ENCODE data around the gene AP2B1. TPM values are rescaled to one million over a fixed set of nuclear protein-coding genes. Genes with fewer than 3 reads are reported as not detected.

AP2B1 gene
- total and polyA plus RNA-seq, 7 donors = 43.2 to 86.4 (median 53.1) TPM

GRCh38 chr17:35614810-35615209, 27.7 kb downstream of the AP2B1 start:
- DNase-seq = no peak
- no peaks in the 10 kb centered on the region for H3K9me3 ChIP-seq
- peaks cover 0 to 9% (median 0%) of the 10 kb centered on the region in 4 donors for H3K4me1 ChIP-seq
- no peak overlapping the region for H3K27ac ChIP-seq
- TF ChIP-seq POLR2AphosphoS5 (IDR thresholded peaks at IDR 0.05) (no peak), POLR2A (IDR thresholded peaks at IDR 0.05) (no peak), EP300 (IDR thresholded peaks at IDR 0.05) (no peak), CTCF (IDR thresholded peaks at IDR 0.05) (no peak)
- intact Hi-C loops (cut with DNase I) = loop anchor here (5.0 kb wide), 1 partner anchor 132 kb away; no protein-coding TSS in a partner anchor
- no peaks in the 10 kb centered on the region for H3K27me3 ChIP-seq
- H3K4me3 ChIP-seq = no peak overlapping the region
- peaks cover 1 to 33% (median 4%) of the 10 kb centered on the region in 4 donors for H3K36me3 ChIP-seq
- 95 to 96% methylated on average over 3 of the region's 3 CpGs for WGBS, 2 donors

GRCh38 chr17:35616536-35616935, 29.4 kb downstream of the AP2B1 start:
- H3K4me3 ChIP-seq = no peak overlapping the region
- intact Hi-C loops (cut with DNase I) = no loop called here
- peaks cover 0 to 22% (median 3%) of the 10 kb centered on the region in 4 donors for H3K36me3 ChIP-seq
- H3K4me1 ChIP-seq = peaks cover 0 to 9% (median 0%) of the 10 kb centered on the region in 4 donors
- no peaks in the 10 kb centered on the region for H3K27me3 ChIP-seq
- no peak overlapping the region for H3K27ac ChIP-seq
- H3K9me3 ChIP-seq = no peaks in the 10 kb centered on the region
- WGBS, 2 donors = 84 to 93% methylated on average over 7 of the region's 7 CpGs
- DNase-seq = no peak
- TF ChIP-seq EP300 (IDR thresholded peaks at IDR 0.05) (no peak), POLR2AphosphoS5 (IDR thresholded peaks at IDR 0.05) (no peak), POLR2A (IDR thresholded peaks at IDR 0.05) (no peak), CTCF (IDR thresholded peaks at IDR 0.05) (no peak)

- no peaks in the 10 kb centered on the region for H3K9me3 ChIP-seq
- DNase-seq = no peak
- intact Hi-C loops (cut with DNase I) = no loop called here
- H3K27ac ChIP-seq = no peak overlapping the region
- TF ChIP-seq CTCF (IDR thresholded peaks at IDR 0.05) = no peak
- no peak for TF ChIP-seq EP300 (IDR thresholded peaks at IDR 0.05)
- no peak for TF ChIP-seq POLR2A (IDR thresholded peaks at IDR 0.05)
- TF ChIP-seq POLR2AphosphoS5 (IDR thresholded peaks at IDR 0.05) = no peak
- no peaks in the 10 kb centered on the region for H3K27me3 ChIP-seq
- peaks cover 0 to 9% (median 0%) of the 10 kb centered on the region in 4 donors for H3K4me1 ChIP-seq
- peaks cover 0 to 12% (median 3%) of the 10 kb centered on the region in 4 donors for H3K36me3 ChIP-seq
- WGBS, 2 donors = 55 to 66% methylated on average over 2 of the region's 2 CpGs
- no peak overlapping the region for H3K4me3 ChIP-seq
Observed at GRCh38 chr17:35617505-35617904, 30.4 kb downstream of the AP2B1 start.

GRCh38 chr17:35618628-35619027, 31.5 kb downstream of the AP2B1 start:
- Histone ChIP-seq H3K27me3 (no peaks in the 10 kb centered on the region), H3K4me1 (peaks cover 0 to 9% (median 0%) of the 10 kb centered on the region in 4 donors), H3K36me3 (peaks cover 0 to 18% (median 3%) of the 10 kb centered on the region in 4 donors), H3K4me3 (no peak overlapping the region), H3K27ac (no peak overlapping the region), H3K9me3 (no peaks in the 10 kb centered on the region)
- TF ChIP-seq EP300 (IDR thresholded peaks at IDR 0.05) (no peak), POLR2A (IDR thresholded peaks at IDR 0.05) (no peak), POLR2AphosphoS5 (IDR thresholded peaks at IDR 0.05) (no peak), CTCF (IDR thresholded peaks at IDR 0.05) (no peak)
- no peak for DNase-seq
- intact Hi-C loops (cut with DNase I) = no loop called here

- no peak for DNase-seq
- 84 to 85% methylated on average over 1 of the region's 1 CpG for WGBS, 2 donors
- peaks cover 0 to 4% (median 0%) of the 10 kb centered on the region in 4 donors for H3K4me1 ChIP-seq
- H3K4me3 ChIP-seq = no peak overlapping the region
- intact Hi-C loops (cut with DNase I) = no loop called here
- no peaks in the 10 kb centered on the region for H3K9me3 ChIP-seq
- no peak overlapping the region for H3K27ac ChIP-seq
- H3K36me3 ChIP-seq = peaks cover 0 to 45% (median 7%) of the 10 kb centered on the region in 4 donors
- no peak for TF ChIP-seq CTCF (IDR thresholded peaks at IDR 0.05)
- no peak for TF ChIP-seq POLR2A (IDR thresholded peaks at IDR 0.05)
- TF ChIP-seq POLR2AphosphoS5 (IDR thresholded peaks at IDR 0.05) = no peak
- TF ChIP-seq EP300 (IDR thresholded peaks at IDR 0.05) = no peak
- H3K27me3 ChIP-seq = no peaks in the 10 kb centered on the region
Observed at GRCh38 chr17:35621768-35622167, 34.6 kb downstream of the AP2B1 start.

Measured in sigmoid colon (tissue), 7 donors.